Measurements from ENCODE around the gene AGR2.
"Not testable (repeated sequence)": the region's sequence is repeated elsewhere in the genome, so short reads cannot be mapped to it uniquely, and the experiment has no call there.

AGR2 gene

GRCh38 chr7:16804674-16805439 lies at the start of gene AGR2:
Gene AGR2 (minus strand): TSS chr7:16804999. CDS start chr7:16801796, 3,203 bp downstream.
- DNase-seq (ENCODE audit: extremely low read depth, low read depth), result no peak
- no peak within 1 kb of the TSS for H3K4me3 ChIP-seq (replicated peaks; ENCODE audit: low read depth, low read length)
- TF ChIP-seq CTCF (IDR thresholded peaks at IDR 0.05; ENCODE audit: low read depth, low read length, missing control alignments), result no peak

- not testable (repeated sequence) for DNase-seq (ENCODE audit: extremely low read depth, low read depth); H3K4me3 ChIP-seq (replicated peaks; ENCODE audit: low read depth, low read length)
Measured at GRCh38 chr7:16853189-16853588, 48.4 kb upstream of the AGR2 start.

GRCh38 chr7:16851829-16852228 lies 47.0 kb upstream of the AGR2 start:
- no peak for TF ChIP-seq CTCF (IDR thresholded peaks at IDR 0.05; ENCODE audit: low read depth, low read length, missing control alignments)
- no peak overlapping the region for H3K4me3 ChIP-seq (replicated peaks; ENCODE audit: low read depth, low read length)
- no peak for DNase-seq (ENCODE audit: extremely low read depth, low read depth)

- no peak overlapping the region for H3K4me3 ChIP-seq (replicated peaks; ENCODE audit: low read depth, low read length)
- no peak for DNase-seq (ENCODE audit: extremely low read depth, low read depth)
- TF ChIP-seq CTCF (IDR thresholded peaks at IDR 0.05; ENCODE audit: low read depth, low read length, missing control alignments), result no peak
Measured at GRCh38 chr7:16850614-16851466, 46.0 kb upstream of the AGR2 start.

GRCh38 chr7:16849296-16850148 lies 44.7 kb upstream of the AGR2 start:
- DNase-seq (ENCODE audit: extremely low read depth, low read depth), result no peak
- no peak overlapping the region for H3K4me3 ChIP-seq (replicated peaks; ENCODE audit: low read depth, low read length)

GRCh38 chr7:16847381-16847860 lies 42.6 kb upstream of the AGR2 start:
- no peak overlapping the region for H3K4me3 ChIP-seq (replicated peaks; ENCODE audit: low read depth, low read length)
- DNase-seq (ENCODE audit: extremely low read depth, low read depth), result no peak
- no peak for TF ChIP-seq CTCF (IDR thresholded peaks at IDR 0.05; ENCODE audit: low read depth, low read length, missing control alignments)

More at GRCh38 chr7:16849296-16850148, 44.7 kb upstream of the AGR2 start:
- no peak for TF ChIP-seq CTCF (IDR thresholded peaks at IDR 0.05; ENCODE audit: low read depth, low read length, missing control alignments)
